Suppressor macrophage treated with lipopolysaccharide for 4 hours (primary cell): ENCODE data around the gene HSPA5.
"Not testable (repeated sequence)": the region's sequence is repeated elsewhere in the genome, so short reads cannot be mapped to it uniquely, and the experiment has no call there.

Experiments used
- DNase-seq: peaks from one replicate; pipeline ENCODE4 v3.0.0-alpha.2; 2020

The HSPA5 gene

GRCh38 chr9:125241000-125241862 is at the start of gene HSPA5:
Gene HSPA5, minus strand, starts transcription at chr9:125241343. Its CDS starts 217 bp downstream, at chr9:125241126.
- peak; percentile 100 for DNase-seq

GRCh38 chr9:125286935-125287433 is 45.8 kb upstream of the HSPA5 start:
- not testable (repeated sequence) for DNase-seq

DNA sequence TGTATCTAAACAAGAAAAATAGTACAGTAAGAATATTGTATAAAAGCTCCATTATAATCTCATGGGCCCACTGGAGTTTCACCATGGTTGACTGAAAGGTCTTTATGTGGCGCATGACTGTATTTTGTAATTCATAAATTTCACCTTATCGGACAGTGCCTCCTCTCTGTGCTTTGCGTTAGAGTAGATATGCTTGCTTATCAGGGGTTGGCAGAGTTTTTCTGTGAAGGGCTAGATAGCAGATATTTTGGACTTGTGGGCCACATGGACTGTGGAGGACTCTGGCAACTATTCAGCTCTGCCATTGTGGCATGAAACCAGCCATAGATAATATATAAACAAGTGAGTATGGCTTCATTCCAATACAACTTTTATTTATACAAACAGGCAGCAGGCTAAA is 43.7 kb upstream of the HSPA5 start:
- no peak for DNase-seq

DNA sequence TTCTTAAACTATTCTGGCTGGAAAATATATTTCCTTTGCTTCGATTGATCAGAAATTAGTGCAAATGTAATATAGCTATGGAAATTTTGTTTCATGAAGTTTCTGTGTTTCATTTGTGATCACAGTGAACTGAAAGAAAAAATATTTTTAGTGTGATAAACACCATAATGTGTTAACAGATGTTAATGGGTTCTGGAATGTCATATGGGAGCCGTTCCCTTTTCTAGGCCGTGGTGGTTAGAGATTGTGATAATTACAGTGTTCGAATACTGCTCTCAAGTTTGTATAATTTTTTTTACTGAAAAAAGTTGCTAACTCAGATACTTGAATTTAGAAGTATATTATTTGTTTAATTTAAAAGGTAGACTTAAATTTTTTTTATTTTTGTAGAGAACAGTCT is 39.8 kb upstream of the HSPA5 start:
- DNase-seq, result no peak

DNA sequence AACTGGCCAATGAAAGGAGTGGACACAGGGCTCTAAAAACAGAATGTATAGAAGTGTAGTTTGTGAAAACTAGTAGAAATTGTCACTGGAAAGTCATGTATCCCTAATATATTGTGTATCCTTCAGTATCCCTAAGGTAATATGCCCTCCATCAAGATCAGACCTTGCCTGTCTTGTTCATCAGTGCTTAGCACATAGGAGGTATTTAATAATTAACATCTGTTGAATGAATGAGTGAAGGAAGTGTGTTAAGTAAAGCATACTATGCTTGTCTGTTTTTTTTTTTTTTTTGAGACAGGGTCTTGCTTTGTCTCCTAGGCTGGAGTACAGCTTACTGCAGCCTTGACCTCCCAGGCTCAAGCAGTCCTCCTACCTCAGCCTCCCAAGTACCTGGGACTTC is 36.3 kb upstream of the HSPA5 start:
- DNase-seq, result no peak

- no peak for DNase-seq
Observed at GRCh38 chr9:125276771-125277170, 35.6 kb upstream of the HSPA5 start.

GRCh38 chr9:125272697-125273096 is 31.6 kb upstream of the HSPA5 start:
- DNase-seq, result peak; percentile 28

- DNase-seq, result no peak
Observed at GRCh38 chr9:125271081-125271480, 29.9 kb upstream of the HSPA5 start.

DNA sequence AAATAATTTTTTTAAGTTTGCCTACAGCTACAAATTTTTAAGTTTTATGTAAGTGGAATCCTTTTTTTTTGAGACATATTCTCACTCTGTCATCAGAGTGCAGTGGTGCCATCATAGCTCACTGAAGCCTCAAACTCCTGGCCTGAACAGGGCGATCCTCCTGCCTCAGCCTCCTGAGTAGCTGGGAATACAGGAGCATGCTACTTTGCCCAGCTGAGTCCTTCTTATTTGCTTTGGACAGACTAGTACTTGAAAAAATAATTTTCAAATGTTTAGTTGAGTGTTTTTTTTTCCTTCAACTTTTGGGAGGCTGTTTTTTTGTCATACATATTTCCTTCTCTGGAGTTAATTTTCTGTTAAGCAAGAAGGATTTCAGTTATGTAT is 27.9 kb upstream of the HSPA5 start:
- DNase-seq, result no peak

DNA sequence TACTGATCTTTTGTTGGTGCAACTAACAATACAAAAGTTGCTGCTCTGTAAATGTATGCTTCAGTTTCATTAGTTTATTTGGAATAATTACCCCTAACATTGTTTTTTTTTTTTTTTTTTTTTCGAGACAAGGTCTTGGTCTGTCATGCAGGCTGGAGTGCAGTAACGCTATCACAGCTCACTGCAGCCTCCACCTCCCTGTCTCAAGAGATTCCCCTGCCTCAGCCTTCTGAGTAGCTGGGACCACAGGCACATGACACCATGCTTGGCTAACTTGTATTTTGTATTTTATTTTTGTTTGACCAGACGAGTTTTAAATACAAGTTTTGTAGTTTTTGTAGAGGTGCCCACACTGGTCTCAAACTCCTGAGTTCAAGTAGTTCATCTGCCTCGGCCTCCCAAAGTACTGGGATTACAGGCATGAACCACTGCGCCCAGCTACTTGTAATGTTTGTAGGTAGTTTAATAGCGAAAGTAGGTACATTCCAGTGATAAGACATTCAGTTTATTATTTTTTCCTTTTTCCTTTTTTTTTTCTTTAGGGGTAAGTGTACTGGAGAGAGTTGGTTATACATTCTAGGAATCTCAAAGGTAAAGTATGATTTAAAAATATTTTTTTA is 27.4 kb upstream of the HSPA5 start:
- DNase-seq, result no peak

DNA sequence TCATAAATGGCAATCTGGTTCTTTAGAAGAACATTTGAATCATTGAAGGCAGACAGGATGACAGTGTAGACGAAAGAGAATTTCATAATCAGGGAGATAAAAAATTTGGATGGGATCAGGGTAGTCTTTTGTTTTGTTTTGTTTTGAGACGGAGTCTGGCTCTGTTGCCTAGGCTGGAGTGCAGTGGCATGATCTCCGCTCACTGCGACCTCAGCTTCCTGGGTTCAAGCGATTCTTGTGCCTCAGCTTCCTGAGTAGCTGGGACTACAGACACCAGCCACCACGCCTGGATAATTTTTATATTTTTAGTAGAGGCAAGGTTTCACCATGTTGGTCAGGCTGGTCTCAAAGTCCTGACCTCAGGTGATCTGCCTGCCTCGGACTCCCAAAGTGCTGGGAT is 22.9 kb upstream of the HSPA5 start:
- DNase-seq, result not testable (repeated sequence)

GRCh38 chr9:125262294-125262991 is 21.3 kb upstream of the HSPA5 start:
- no peak for DNase-seq

DNA sequence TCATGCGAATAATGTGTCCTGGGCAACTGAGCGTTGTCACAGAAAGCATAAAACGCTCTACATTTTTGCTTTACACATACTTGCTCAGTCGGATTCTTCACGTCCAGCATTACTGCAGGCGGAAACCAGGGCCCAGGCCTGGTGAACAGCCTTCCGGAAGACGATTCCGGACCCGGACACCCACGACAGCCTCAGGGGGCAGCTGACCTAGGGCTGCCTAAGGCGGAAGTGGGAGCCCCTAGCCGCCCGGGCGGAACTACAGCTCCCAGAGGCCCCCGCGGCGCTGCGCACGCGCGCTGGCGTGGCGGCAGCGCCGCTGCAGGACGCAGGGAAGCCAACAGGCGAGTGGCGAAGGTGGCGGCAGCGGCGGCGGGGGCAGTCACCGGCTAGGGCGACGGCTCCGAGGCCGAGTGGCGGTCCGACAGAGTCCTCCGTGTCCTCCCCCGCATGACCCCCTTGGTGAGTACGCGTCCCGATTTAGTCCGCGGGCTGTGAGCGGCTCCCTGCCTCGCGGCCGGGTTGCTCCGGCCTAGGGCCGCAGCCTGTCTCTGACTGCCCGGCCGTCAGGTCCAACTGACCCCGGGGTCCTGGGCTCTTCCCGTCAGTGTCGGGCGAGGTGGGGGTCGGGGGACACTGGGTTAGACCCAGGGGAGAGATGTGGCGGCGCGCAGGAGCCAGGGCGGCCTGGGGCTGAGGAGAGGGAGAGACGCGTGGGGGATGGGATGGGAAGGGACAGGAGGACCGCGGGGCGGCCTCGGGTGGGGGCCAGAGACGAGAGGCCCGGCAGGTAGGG is 20.6 kb upstream of the HSPA5 start, which contains the start of gene GAPVD1:
Gene GAPVD1 (plus strand): TSS at position 326 of the 793 bp plus-strand sequence. CDS start 37,096 bp downstream, outside the sequence.
- peak; percentile 98 for DNase-seq

- no peak for DNase-seq
Observed at GRCh38 chr9:125260561-125260960, 19.4 kb upstream of the HSPA5 start.

GRCh38 chr9:125258832-125259534 is 17.8 kb upstream of the HSPA5 start:
- peak; percentile 74 for DNase-seq

DNA sequence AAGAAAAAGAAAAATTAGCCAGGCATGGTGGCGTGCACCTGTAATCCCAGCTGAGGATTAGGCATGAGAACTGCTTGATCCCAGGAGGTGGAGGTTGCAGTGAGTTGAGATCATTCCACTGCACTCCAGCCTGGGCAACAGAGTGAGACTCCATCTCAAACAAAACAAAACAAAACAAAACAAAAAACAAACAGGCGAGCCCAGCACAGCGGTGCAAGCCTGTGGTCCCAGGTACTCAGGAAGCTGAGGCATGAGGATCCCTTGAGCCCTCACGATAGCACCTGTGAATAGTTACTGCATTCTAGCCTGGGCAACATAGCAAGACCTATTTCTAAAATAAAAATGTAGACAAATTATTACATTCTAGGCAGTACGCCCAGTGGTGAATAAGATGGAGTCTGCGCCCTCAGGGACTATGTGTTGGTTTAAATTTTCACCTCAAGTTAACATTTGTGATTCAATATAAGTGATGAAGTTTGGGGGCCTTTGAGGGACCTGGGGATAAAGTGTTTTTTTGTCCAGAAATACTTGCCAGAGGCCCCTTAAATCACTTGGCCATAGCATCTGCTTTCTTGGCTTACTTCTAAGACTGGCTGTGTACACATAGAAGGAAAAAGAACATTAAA is 17.1 kb upstream of the HSPA5 start:
- no peak for DNase-seq

DNA sequence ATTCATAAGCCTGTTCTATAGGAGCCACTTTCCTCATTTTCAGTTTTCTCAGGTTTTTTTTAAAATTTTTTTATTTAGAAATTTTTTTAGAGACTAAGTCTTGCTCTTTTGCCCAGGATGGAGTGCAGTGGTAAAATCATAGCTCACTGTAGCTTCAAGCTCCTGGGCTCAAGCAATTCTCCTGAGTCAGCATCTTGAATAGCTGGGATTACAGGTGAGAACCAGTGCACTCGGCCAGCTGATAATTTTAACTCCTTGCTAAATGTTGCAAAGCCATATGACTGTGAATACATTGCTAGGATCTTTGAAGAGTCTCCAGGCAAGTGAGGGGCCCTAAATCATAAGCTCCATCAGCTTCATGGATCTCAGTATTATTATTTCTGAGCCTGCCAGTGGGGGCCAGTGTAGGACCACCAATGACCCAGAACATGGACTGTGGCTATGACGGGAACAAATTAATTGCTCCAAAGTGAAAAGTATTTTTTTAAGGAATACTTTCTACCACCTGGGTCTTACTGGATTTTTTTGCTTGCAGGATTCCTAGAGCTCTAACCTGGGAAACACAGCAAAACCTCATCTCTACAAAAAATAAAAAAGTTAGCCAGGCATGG is 14.7 kb upstream of the HSPA5 start:
- DNase-seq, result no peak

- no peak for DNase-seq
Observed at GRCh38 chr9:125254231-125254630, 13.1 kb upstream of the HSPA5 start.

DNA sequence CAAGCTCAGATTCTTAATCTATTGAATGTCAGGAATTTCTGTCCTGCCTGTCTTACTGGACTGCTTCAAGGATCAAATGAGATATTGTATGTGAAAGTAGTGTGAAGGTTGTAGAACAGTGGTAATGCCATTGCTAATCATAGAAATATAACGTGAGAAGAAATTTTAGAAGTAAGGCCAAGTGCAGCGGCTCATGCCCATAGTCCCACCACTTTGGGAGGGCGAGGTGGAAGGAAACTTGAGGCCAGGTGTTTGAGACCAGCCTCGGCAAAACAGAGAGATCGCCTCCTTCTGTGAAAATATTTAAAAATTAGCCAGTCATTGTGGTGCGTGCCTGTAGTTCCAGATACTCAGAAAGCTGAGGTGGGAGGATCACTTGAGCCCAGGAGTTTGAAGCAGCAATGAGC is 5.1 kb upstream of the HSPA5 start:
- DNase-seq, result no peak

DNA sequence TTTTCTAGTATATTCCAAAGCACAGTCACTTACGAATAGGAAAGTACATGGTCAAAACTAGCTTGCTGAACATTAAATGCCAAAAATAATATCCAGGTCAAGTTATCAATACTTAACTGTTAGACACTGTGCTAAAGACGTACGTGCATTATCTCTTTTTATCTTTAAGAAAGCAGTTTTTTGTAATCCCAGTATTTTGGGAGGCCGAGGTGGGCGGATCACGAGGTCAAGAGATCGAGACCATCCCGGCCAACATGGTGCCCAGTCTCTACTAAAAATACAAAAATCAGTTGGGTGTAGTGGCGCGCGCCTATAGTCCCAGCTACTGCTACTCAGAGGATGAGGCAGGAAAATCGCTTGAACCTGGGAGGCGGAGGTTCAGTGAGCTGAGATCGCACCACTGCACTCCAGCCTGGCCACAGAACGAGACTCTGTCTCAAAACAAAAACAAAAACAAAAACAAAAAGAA is 2.7 kb upstream of the HSPA5 start:
- no peak for DNase-seq
